H9 (cell line): Measurements from ENCODE around the gene SSTR3. TPM values are rescaled to one million over a fixed set of nuclear protein-coding genes. Genes with fewer than 3 reads are reported as not detected.

ENCODE experiments used
- DNase-seq: peaks from one replicate; pipeline ENCODE4 v3.0.0-alpha.2; 2017
- H2AFZ ChIP-seq: one replicate; pipeline ENCODE4 v1.6.1; 2013; ENCODE audit warnings: mild to moderate bottlenecking, low read length, control low read depth, moderate library complexity
- H2AK5ac ChIP-seq: 2 replicates; pipeline ENCODE4 v1.6.1; 2013; ENCODE audit warnings: low read length, control low read depth, mixed read lengths; ENCODE audit not compliant: insufficient read length
- H2BK120ac ChIP-seq: one replicate; pipeline ENCODE4 v1.6.1; 2013; ENCODE audit warnings: low read depth, mild to moderate bottlenecking, low read length, control low read depth, inconsistent platforms; ENCODE audit not compliant: poor library complexity, severe bottlenecking
- H2BK12ac ChIP-seq: 2 replicates; pipeline ENCODE4 v1.6.1; 2013; ENCODE audit warnings: low read length, control low read depth, mixed read lengths, low read depth; ENCODE audit not compliant: insufficient read length
- H2BK15ac ChIP-seq: 2 replicates; pipeline ENCODE4 v1.6.1; 2013; ENCODE audit warnings: low read depth, low read length, control low read depth
- H2BK20ac ChIP-seq: one replicate; pipeline ENCODE4 v1.6.1; 2013; ENCODE audit warnings: low read depth, mild to moderate bottlenecking, low read length, control low read depth, inconsistent platforms; ENCODE audit not compliant: poor library complexity, severe bottlenecking
- H2BK5ac ChIP-seq: 2 replicates; pipeline ENCODE4 v1.6.1; 2013; ENCODE audit warnings: low read length, control low read depth, mixed read lengths; ENCODE audit not compliant: insufficient read length
- H3K14ac ChIP-seq: 2 replicates; pipeline ENCODE4 v1.6.1; 2013; ENCODE audit warnings: low read length, control low read depth; ENCODE audit not compliant: insufficient read depth
- H3K18ac ChIP-seq: 2 replicates; pipeline ENCODE4 v1.6.1; 2013; ENCODE audit warnings: low read depth, mild to moderate bottlenecking, mixed read lengths, low read length, control low read depth; ENCODE audit not compliant: insufficient read length
- H3K23ac ChIP-seq: 2 replicates; pipeline ENCODE4 v1.6.1; 2013; ENCODE audit warnings: low read length, control low read depth, mixed read lengths, low read depth; ENCODE audit not compliant: insufficient read length
- H3K23me2 ChIP-seq: 2 replicates; pipeline ENCODE4 v1.6.1; 2013; ENCODE audit warnings: low read depth, mild to moderate bottlenecking, mixed read lengths, low read length, control low read depth; ENCODE audit not compliant: insufficient read length, poor library complexity, severe bottlenecking
- H3K27ac ChIP-seq: 2 replicates; pipeline ENCODE4 v1.5.1; 2013; ENCODE audit warnings: low read length, control low read depth, mixed read lengths, low read depth; ENCODE audit not compliant: insufficient read length
- H3K27me3 ChIP-seq: 2 replicates; pipeline ENCODE4 v1.6.1; 2013; ENCODE audit warnings: low read length, control low read depth, inconsistent platforms; ENCODE audit not compliant: insufficient read depth
- H3K4ac ChIP-seq: 2 replicates; pipeline ENCODE4 v1.6.1; 2013; ENCODE audit warnings: low read depth, mild to moderate bottlenecking, control low read depth, inconsistent platforms, low read length, moderate library complexity
- H3K4me1 ChIP-seq: 2 replicates; pipeline ENCODE4 v1.6.1; 2013; ENCODE audit warnings: low read length, control low read depth, inconsistent platforms; ENCODE audit not compliant: insufficient read depth
- H3K4me2 ChIP-seq: 2 replicates; pipeline ENCODE4 v1.6.1; 2013; ENCODE audit warnings: low read length, control low read depth, mixed read lengths; ENCODE audit not compliant: insufficient read length, insufficient read depth
- H3K56ac ChIP-seq: 2 replicates; pipeline ENCODE4 v1.6.1; 2013; ENCODE audit warnings: low read depth, mild to moderate bottlenecking, mixed read lengths, low read length, control low read depth; ENCODE audit not compliant: insufficient read length
- H3K79me1 ChIP-seq: 2 replicates; pipeline ENCODE4 v1.6.1; 2013; ENCODE audit warnings: low read depth, mild to moderate bottlenecking, moderate library complexity, low read length, control low read depth, inconsistent platforms; ENCODE audit not compliant: insufficient read depth, poor library complexity, severe bottlenecking
- H3K79me2 ChIP-seq: 2 replicates; pipeline ENCODE4 v1.6.1; 2013; ENCODE audit warnings: low read length, control low read depth, inconsistent platforms; ENCODE audit not compliant: insufficient read depth
- H3K9ac ChIP-seq: 2 replicates; pipeline ENCODE4 v1.6.1; 2013; ENCODE audit warnings: low read length, control low read depth, mixed read lengths; ENCODE audit not compliant: insufficient read length; ENCODE audit errors: extremely low read depth
- H3K9me3 ChIP-seq: one replicate; pipeline ENCODE4 v1.6.1; 2013; ENCODE audit warnings: low read depth, low read length, inconsistent platforms; ENCODE audit not compliant: control insufficient read depth
- H3T11ph ChIP-seq: one replicate; pipeline ENCODE4 v1.6.1; 2013; ENCODE audit warnings: mild to moderate bottlenecking, low read length, control low read depth, inconsistent platforms
- H4K20me1 ChIP-seq: one replicate; pipeline ENCODE4 v1.6.1; 2013; ENCODE audit not compliant: control insufficient read depth, insufficient read length, insufficient read depth
- H4K5ac ChIP-seq: 2 replicates; pipeline ENCODE4 v1.6.1; 2013; ENCODE audit warnings: low read depth, mild to moderate bottlenecking, mixed read lengths, low read length, control low read depth; ENCODE audit not compliant: insufficient read length
- H4K8ac ChIP-seq: replicated peaks from 2 replicates; pipeline ENCODE4 v1.6.1; 2013; ENCODE audit warnings: low read length, control low read depth, mixed read lengths, low read depth; ENCODE audit not compliant: insufficient read length
- H4K91ac ChIP-seq: 2 replicates; pipeline ENCODE4 v1.6.1; 2013; ENCODE audit warnings: low read depth, mild to moderate bottlenecking, moderate library complexity, mixed read lengths, low read length, control low read depth; ENCODE audit not compliant: insufficient read length
- H3K27ac Mint-ChIP-seq, 3 experiments: 2 replicates in 2 of 3; 3 replicates in 1 of 3; pipeline ENCODE4 v1.8.0; 2020 to 2021; ENCODE audit warnings: mixed read lengths in 3 of 3, mild to moderate bottlenecking in 1 of 3, moderate library complexity in 1 of 3
- H3K27me3 Mint-ChIP-seq: 2 replicates; pipeline ENCODE4 v1.8.0; 2021; ENCODE audit warnings: low read depth, mild to moderate bottlenecking, moderate library complexity, mixed read lengths
- H3K36me3 Mint-ChIP-seq, 3 experiments: 2 replicates in 2 of 3; 3 replicates in 1 of 3; pipeline ENCODE4 v1.8.0; 2020 to 2021; ENCODE audit warnings: low read depth in 3 of 3, mixed read lengths in 3 of 3; ENCODE audit not compliant: insufficient read depth in 1 of 3
- H3K4me1 Mint-ChIP-seq, 2 experiments: 2 replicates each; pipeline ENCODE4 v1.8.0; 2020; ENCODE audit warnings: mixed read lengths in 2 of 2
- H3K4me3 Mint-ChIP-seq, 2 experiments: 2 replicates in 1 of 2; 3 replicates in 1 of 2; pipeline ENCODE4 v1.8.0; 2020 to 2021; ENCODE audit warnings: mild to moderate bottlenecking in 2 of 2, mixed read lengths in 2 of 2, moderate library complexity in 1 of 2
- H3K9me3 Mint-ChIP-seq, 2 experiments: 2 replicates in 1 of 2; 3 replicates in 1 of 2; pipeline ENCODE4 v1.8.0; 2020; ENCODE audit warnings: mild to moderate bottlenecking in 2 of 2, mixed read lengths in 2 of 2, moderate library complexity in 1 of 2
- WGBS: extraction: QIAGEN DNeasy Blood & Tissue Kit; methylation state at CpG from one replicate; pipeline ENCODE4 v1.1.7; 2013; ENCODE audit warnings: missing lambda C conversion rate, low lambda C conversion rate, mixed read lengths; ENCODE audit not compliant: insufficient read length; ENCODE audit errors: extremely low coverage; 5-methylcytosine and 5-hydroxymethylcytosine counted together
- total RNA-seq: library from RNA; stranded (reverse); gene quantifications from 2 replicates; pipeline ENCODE4 v1.2.1, GENCODE V29; 2021
- TF ChIP-seq, protein P1 (sequence below): fragments of 200-600 bp; sonication (generic); conservative IDR thresholded peaks from 3 replicates; pipeline ENCODE4 v1.8.0; 2021; ENCODE audit warnings: antibody characterized with exemption, mild to moderate bottlenecking

The SSTR3 gene
- total RNA-seq, 1 experiment from 2014 or later, result 0.68 TPM

DNA sequence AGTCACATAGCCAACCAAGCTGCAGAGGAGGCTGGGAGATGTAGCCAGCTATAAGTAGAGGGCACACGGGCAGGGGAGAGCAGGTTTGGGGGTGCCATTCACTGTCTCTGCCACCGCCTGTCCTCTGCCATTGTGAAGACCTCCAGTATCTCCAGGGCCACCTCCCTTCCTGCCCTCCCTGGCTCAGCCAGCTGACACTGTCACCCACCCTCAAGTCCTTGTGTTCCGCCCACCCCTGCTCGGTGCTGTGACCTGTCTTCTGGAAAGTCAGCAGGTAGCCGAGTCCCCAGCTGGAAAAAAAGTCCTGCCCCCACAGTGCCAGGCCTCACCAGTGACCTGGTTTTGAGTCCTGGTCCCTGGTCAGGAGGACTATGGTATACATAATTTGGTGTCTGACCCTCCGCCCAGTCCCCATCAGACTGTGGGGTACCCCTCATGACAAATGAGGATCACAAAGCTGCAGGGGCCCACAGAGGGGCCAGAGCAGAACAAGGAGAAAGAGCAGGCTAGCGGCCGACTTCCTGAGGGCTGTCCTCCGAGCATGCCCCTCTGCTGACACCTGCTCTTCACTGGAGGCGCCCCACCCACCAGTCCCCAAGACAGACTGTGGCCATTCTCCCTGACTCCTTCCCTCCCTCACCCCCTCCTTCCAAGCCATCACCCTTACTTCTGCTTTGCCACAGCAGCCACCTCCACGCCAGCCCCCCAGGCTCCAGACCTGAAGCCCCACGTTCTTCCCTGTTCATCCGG lies 55.4 kb downstream of the SSTR3 start:
- Mint-ChIP-seq H3K27ac (no peak overlapping the region), H3K4me3 (no peak overlapping the region), H3K36me3 (peaks cover 0 to 6% (median 2%) of the 10 kb centered on the region in 3 experiments; a peak in 4 of 7 replicates), H3K4me1 (peaks cover 3 to 7% of the 10 kb centered on the region in 2 experiments), H3K9me3 (peaks cover 0 to 12% of the 10 kb centered on the region in 2 experiments; a peak in 2 of 5 replicates), H3K27me3 (peaks cover 43% of the 10 kb centered on the region)
- Histone ChIP-seq H3K18ac (no peak overlapping the region), H2BK20ac (no peak overlapping the region), H2BK5ac (no peak overlapping the region), H2AFZ (no peak overlapping the region), H3K9me3 (no peaks in the 10 kb centered on the region), H3T11ph (no peak overlapping the region), H3K9ac (no peak overlapping the region), H3K4me1 (no peaks in the 10 kb centered on the region), H3K23ac (no peak overlapping the region), H3K23me2 (no peaks in the 10 kb centered on the region), H3K4me2 (no peak overlapping the region), H3K79me1 (no peaks in the 10 kb centered on the region), H4K8ac (no peak overlapping the region), H3K27me3 (no peaks in the 10 kb centered on the region), H2BK15ac (no peak overlapping the region), H3K56ac (no peak overlapping the region), H3K4ac (no peak overlapping the region), H3K79me2 (no peaks in the 10 kb centered on the region), H3K14ac (no peak overlapping the region), H2BK12ac (no peak overlapping the region), H3K27ac (no peak overlapping the region), H4K5ac (no peak overlapping the region), H4K91ac (no peak overlapping the region), H4K20me1 (no peaks in the 10 kb centered on the region), H2AK5ac (no peak overlapping the region), H2BK120ac (no peak overlapping the region)
- DNase-seq, result no peak
- TF ChIP-seq, protein P1, sequence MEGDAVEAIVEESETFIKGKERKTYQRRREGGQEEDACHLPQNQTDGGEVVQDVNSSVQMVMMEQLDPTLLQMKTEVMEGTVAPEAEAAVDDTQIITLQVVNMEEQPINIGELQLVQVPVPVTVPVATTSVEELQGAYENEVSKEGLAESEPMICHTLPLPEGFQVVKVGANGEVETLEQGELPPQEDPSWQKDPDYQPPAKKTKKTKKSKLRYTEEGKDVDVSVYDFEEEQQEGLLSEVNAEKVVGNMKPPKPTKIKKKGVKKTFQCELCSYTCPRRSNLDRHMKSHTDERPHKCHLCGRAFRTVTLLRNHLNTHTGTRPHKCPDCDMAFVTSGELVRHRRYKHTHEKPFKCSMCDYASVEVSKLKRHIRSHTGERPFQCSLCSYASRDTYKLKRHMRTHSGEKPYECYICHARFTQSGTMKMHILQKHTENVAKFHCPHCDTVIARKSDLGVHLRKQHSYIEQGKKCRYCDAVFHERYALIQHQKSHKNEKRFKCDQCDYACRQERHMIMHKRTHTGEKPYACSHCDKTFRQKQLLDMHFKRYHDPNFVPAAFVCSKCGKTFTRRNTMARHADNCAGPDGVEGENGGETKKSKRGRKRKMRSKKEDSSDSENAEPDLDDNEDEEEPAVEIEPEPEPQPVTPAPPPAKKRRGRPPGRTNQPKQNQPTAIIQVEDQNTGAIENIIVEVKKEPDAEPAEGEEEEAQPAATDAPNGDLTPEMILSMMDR, result no peak
- WGBS, result no CpG with 5 or more reads among the region's 13 CpGs
